Effector CD4-positive, alpha-beta T cell (primary cell): ENCODE measurements around the gene ADGRB2.

Experiments
- DNase-seq: peaks from one replicate; pipeline ENCODE4 v3.0.0-alpha.2; 2020

The ADGRB2 gene

DNA sequence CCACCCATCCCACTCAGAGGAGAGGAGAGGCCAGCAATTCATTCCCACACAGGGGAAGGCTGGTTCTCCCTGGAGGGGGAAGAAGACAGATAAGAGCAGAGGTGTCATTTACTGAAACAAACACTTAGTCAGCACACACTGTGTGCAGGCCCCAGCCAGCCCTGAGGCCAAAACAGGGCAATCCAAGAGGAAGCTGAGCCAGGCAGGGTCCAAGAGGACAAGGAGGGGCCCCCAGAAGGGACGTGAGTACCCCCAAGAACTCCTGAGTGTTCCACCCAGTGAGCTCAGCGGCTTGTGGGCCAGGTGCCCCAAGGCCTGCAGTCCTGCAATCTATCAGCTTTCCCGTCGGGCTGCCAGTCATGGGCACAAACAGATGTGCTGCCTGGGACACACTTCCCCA is 15.8 kb downstream of the ADGRB2 start:
- no peak for DNase-seq

DNA sequence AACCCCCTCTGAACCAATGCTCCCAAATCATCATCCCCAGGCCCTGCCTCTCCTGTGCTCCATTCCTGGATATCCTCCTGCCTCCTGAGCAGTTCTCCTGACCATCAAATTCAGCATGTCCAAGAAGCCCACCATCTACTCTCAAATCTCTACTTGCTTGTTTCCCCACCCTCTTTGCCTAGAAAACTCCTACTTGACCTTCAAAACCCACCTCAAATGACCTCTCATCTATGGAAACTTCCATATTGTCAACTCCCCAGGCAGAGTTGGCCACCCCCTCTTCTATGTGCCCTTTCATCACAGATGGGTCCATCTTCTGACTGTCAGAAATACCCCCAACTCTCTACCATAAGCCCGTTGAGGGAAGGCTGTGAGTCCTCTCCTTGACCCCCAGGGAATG is 16.8 kb downstream of the ADGRB2 start:
- DNase-seq: no peak

DNA sequence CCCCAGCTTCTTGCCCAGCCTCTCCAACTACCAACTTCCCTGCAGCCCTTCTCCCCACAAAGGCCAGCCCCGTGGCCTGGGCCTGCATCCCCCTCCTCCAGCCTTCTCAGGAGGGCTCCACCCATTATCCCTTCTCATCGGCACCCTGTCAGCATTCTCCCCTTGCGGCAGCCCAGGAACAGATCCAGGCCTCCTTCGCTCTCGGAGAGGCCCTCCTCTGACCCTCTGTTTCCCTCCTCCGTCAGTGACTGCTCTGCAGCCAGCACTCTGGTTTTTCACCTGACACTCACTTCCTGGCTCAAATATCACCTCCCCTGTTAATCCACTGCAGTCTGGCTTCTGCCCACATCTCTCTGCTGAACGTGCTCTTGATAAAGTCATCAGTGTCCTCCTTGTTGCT is 17.5 kb downstream of the ADGRB2 start:
- no peak for DNase-seq

DNA sequence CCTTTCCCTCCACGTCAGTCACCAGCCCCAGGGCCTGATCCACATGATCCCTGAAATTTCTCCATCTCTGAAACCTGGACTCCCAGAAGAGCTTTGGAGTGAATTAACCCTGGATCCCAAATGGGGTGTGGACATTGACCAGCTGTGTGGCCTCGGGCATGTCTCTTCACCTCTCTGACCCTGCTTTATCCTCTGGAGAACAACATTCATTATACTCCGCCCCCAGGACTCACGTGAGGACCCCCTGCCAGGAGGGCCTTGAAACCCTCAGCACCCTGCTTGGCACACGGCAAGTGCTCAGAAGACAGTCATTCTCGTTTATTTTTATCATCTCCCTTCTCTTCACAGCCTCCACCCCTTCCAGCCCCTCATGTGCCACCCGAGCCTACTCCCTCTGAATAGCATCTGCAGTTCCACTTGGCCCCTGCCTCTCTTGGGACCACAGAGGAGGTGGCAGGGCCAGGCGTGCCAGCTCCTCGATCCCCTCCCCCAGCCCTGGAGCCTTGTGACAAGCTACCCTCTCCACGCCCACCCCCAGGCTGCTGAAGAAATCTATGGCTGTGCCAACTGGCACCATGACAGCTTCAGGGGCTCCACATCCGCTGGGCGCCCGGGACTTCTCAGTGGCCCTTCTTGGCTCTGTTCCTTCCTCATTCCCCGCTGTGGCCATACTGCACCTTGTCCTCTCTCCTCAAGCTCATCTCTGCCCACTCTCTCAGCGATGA is 18.0 kb downstream of the ADGRB2 start:
- no peak for DNase-seq

DNA sequence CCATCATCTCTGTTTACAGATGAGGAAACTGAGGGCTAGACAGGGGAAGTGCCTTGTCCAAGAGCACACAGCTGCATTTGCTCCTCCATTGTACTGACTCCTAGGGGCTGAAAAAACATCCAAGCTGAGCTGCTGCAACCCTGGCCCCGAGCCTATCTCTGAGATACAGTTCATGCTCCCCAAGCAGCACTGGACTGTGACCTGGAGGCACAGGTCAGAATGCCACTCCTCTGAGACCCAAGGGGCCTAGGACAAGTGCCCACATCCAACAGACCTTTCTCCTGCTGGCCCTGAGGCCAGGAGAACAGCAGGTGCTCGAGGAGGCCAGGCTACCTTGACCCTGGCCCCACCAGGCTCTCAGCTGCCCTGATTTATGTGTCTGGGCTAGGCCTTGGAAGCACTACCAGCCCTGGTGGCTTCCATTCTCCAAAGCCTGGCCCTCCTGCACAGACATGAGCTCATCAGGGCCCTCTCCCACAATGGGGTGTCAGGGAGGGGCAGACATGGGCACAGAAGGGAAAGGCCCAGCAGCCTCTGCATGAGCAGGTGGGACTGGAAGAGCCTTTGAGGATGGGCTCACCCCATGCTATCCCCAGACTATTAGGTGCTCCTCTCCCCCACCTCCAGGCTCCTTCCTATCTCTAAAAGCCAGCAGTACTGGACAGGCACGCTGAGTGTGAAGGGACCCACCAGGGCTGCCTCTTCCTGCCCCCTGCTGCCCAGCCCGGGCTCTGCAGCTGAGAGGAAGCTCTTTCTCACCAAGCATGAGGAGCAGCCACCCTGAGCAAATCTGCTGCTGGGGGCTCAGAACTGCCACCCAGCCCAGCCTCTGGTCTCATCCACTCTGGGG is 18.8 kb downstream of the ADGRB2 start:
- no peak for DNase-seq

DNA sequence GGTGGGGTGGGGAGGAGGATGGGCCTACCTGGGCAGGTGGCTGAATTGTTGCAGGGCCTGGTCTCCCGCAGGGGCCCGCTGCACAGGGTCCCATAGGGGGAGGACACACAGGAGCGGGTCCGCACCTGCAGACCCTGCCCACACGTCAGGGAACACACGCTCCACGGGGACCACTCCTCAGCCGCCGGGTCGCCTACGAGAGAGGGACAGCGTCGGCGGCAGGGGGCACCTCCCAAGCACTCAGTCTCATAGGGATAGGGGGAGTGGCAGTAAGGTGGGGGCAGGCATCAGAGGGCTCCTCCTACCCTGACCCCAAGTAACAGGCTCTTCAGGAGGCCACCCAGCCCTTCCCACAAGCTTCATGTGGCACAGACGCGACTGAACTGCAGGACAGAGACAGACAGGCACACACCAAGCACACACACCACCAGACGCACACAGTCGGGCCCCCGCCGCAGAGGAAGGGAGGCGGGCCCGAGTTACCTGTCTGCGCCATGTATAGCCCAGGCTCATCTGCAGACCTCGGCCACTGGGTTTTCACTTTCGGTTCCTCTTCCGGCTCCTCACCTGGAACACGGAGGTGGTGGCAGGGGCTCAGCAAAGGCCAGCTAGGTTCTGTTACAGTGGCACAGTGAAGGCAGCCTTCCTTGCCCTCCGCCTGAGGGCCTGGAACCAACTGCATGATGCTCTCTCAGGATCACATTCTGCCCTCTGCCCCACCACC is 19.8 kb downstream of the ADGRB2 start:
- no peak for DNase-seq

DNA sequence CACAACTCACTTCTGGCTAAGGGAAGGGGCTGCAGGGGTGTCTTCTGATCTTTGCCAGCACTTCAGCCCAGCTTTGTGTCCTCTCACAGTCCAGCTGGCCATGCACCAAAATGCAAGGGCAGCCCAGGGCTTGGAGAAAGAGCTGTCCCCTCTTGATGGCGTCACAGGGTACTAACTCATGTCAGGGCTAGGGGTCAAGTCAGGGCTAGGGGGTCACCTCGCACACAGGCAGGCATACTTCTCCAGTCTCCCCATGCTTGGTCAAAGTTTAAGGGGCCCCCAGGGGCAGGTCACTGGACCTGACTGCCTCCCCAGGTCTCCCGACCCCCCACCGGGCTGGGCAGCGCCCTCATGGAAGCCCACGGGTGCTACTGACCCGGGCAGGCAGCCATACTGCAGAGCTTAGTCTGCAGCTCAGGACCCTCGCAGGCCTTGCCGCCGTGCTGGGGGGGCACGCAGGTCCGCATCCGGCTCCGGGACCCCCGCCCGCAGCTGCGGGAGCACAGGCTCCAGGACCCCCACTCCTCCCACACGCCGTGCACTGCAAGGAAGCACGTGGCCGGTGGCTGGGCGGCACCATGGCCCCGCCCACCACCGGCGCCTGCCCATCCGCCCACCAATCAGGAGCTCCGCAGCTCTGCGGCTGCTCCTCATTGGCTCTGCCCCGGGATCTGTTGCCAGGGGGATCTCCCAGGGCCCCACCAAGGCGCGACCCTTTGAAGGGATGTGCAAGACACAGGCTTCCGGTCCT is 21.5 kb downstream of the ADGRB2 start:
- DNase-seq: no peak

DNA sequence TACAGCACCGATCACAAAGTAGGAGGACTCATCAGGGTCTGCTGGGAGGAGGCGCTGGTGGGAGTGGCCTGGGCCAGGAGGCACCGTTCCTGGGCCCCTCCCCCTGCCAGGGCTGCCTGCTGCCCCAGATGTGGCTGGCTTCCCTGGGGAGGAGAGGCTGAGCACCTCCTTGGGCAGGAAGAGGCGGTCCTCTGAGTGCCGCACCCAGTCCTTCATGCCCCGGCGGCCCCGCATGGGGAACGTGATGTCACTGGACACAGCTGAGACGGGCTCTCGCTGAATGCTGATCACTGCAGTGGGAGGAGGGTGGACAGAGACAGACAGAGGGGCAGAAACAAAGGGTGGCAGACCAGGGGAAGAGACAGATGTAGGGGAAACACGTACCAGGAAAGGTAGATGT is 24.8 kb downstream of the ADGRB2 start:
- no peak for DNase-seq

DNA sequence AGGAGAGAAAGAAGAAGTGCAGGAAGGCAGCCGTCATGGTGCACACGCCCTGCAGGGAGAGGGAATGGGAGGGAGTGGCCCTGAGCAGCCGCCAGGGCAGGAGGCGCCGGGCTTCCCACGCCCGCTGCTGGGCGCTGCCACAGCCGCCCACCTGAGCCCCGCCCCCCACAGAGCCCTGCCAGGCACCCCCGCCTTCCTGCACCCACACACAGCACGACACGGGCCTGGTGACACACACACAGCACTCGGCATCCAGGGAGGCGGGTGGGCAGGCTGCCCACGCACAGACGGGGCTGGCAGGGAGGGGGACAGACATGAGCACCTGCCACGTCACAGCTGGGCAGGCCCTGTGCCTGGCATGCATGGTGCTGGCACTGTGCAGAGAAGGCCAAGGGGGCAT is 27.5 kb downstream of the ADGRB2 start:
- no peak for DNase-seq

DNA sequence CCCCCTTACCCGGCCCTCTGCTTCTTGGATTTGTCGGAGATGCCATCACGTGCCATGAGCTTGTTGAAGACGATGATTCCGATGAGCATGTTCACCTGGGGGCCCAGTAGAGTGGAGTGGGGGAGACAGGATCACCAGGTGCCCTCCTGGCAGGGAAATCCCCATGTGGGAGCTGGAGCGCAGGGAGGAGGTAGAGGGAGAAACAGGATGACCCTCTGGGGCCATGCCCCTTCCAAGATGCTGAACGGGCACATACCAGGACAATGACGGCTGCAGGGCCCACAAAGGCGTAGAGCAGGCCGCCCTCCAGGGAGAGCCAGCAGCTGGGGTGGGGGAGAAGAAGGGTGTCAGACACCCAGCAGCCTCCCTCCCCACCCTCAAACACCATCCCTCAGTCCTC is 28.6 kb downstream of the ADGRB2 start:
- no peak for DNase-seq

DNA sequence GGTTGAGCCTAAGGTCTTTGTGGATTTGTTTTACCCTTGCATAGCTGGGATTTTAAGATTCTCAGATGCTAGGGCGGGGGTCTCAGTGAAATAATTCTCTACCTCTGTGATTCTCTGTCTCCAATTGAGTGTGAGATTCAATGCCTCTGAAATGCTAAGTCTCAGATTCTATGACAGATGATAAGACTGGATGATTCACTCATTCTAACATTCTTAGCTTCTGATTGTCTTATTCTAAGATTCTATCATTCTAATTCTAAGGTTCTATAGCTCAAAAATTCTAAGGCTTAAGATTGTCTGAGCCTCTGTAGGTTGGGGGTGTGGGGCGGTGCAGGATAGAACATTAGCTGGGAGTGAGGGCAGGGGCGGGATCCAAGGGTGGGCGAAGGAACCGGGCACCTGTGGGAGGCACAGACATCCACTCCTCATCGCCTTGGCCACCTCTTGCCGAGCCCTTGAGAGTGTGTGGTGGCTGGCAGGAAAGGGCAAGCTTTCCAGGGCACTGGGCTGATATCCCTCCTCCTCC is 29.5 kb downstream of the ADGRB2 start:
- no peak for DNase-seq

DNA sequence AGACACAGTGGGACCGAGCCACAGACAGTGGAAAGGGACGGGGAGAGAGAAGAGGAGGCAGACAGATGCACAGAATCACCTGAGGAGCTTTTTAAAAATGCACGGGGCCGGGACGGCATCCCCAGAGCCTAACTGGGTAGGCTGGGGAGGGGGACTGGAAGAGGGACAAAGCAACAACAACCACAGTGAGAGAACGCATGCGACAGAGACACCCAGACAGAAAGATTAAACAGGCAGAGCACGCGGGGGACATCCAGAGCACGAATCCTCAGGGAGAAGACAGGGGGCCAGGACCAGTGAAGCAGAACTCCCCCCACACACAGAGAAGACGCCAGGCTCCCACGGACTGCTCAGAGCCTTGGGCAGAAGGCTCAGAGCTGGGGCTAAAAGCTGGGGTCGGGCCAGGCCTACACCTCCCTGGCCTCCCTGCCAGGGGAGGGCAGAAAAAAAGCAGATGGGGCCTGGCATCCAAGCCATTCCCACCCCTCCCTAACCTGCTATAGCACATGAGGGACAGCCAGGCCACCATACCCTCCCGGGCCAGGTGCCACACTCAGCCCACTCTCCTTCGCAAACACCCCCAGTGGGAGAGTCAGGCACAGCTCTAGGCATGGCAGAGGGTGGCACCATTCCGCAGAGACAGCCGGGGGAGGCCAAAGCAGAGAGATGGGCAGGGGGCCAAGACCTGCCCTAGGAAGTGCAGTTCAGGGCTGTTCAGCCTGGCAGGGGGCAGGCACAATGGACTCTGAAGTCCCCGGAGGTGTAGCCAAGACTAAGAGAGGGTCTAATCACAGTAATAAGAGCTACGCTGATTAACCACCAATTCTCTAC is 30.5 kb downstream of the ADGRB2 start:
- no peak for DNase-seq

DNA sequence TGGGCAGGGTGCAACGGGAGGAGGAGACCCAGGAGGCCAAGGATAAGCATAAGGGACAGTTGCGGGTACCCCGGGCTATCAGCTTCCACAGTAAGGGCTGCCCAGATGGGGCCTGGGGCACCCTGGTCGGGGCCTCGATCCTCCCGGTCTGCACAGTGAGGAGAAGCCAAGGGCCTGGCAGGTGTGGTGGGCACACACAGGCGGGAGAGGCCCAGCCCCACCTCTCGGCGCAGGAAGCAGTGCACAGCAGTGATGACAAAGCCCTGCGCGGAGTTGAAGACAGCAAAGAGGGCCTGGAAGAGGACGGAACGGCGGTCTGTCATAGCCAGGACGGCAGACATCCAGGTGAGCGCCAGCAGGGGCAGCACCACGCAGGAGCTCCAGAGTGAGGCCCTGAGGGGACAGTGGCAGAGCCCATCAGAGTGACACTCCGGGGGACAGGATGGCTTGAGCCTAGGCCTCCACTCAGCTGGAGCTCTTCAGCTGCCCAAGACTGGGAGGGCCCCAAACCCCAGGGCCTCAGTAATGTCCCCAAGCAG is 31.3 kb downstream of the ADGRB2 start:
- DNase-seq: no peak

DNA sequence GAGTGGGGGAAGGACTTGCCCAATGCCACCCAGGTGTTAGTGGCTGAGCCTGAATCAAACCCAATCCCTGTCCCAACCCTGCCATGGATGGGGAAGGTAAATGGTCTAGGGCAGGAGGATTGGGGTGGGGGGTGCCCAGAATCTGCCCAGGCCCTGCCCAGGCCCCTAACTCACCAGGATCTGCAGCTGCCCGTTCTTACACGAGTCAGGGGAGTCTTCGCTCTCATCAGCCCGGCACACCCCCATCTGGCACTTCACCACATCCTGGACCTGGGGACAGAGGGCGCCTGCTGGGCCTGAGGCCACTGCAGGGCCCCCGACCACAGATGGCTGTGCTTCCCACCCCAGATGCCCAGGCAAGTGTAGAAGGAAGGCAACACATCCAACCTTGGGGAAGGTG is 31.8 kb downstream of the ADGRB2 start:
- DNase-seq: no peak

DNA sequence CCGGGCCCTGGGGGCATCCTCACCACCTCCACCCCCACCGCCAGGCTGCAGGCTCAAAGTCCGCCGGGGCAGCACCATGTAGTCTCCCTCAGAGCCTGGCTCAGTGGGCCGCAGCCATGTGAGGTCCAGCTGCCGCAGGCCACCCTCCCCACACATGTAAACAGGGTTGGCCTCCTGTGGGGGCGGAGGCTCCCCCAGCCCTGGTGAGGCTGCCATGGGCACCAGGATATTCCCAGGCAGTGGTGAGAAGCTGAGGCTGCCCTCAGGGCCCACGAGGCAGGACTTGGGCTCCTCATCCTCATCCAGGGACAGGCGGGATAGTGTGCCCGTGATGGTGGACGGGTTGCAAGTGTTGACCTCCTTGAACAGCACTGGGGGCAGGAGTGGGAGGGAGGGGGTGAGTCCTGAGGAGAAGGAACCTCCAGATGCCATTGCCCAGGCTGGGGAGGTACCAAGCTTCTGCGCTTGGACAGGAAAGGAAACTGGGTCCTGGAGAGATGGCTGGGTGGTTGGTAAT is 33.0 kb downstream of the ADGRB2 start:
- no peak for DNase-seq

DNA sequence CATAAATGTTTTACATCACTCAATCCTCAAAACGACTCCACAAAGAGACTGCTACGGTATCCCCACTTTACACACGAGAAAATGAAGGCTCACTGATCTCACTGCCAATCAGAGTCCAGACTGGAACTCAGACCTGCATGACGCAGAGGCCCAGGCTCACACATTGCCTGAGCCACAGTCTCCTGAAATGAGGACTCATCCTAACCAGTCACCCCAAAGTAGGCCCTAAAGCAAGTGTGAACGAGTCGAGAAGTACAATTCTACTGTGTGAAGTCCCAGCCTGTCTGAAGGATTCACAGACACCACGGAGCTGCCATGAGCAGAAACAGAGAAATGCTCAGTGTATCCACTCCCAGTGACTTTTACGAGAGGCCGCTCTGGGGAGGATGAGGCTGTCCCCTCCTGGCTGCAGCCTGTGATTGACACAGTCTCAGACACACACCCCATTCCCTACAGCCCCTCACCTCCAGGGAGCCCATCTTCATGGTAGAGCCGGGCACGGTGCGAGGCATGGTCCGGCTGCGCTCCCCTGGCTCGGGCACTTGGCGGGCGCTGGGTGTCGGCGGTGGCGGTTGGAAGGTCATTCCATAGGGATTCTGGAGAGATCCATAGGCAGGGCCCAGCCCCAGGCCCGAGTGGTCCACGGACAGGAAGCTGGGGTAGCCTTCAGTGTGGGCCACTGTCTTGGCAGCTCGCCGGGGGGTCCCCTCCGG is 33.6 kb downstream of the ADGRB2 start:
- DNase-seq: no peak

DNA sequence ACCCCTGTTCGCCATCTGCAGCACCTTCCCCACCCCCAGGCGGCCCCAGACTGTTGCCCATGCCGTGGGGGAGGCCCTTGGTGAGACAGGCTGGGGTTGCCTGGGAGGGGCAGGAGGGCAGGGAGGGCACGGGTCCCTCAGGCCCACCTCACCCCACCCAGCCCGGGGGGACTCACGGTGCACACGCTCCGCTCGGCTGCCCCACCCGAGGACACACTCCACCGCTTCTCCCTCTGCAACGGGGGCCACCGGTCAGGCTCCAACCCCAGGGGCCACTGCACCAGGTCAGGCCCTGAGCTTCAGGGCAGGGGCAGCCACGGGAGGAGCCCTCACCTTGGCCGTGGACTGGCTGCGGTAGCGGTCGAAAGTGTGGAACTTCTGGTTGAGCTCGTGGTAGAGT is 36.3 kb downstream of the ADGRB2 start:
- no peak for DNase-seq

DNA sequence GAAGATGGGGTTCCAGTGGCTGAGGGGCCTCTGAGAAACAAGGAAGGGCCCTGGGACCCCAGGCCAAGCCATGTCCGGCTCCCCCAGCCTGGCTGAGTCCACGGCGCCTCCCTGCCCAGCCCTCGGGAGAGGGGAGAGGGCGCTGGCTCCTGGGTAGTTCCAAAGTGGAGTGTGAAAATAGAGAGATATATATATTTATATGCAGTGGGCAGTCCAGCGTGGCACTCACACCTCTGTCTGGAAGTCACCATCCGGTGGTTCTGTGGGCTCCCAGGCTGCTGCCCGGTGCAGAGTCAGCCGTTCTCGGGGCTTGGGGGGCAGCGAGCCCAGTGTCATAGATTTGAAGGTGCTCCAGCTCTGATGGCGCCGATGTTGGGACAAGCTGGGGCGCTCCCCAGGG is 36.9 kb downstream of the ADGRB2 start:
- DNase-seq: no peak

DNA sequence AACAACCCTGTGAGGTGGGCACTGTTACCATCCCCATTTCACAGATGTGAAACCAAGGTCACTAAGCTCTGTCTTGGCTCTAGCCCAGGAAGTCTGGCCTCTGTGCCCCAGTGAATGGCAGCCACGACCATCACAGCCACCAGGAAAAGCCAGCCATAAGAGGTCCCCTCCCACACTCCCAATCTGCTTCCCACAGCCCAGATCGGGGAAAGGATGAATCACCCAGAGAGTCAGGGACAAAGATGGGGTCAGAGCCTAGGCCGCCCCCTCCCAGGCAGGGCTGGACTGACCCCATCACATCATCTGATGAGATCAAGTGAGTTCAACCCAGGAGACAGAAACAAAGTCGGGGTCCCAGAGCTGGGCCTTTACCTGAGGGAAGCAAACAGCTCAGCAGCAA is 37.4 kb downstream of the ADGRB2 start:
- no peak for DNase-seq

DNA sequence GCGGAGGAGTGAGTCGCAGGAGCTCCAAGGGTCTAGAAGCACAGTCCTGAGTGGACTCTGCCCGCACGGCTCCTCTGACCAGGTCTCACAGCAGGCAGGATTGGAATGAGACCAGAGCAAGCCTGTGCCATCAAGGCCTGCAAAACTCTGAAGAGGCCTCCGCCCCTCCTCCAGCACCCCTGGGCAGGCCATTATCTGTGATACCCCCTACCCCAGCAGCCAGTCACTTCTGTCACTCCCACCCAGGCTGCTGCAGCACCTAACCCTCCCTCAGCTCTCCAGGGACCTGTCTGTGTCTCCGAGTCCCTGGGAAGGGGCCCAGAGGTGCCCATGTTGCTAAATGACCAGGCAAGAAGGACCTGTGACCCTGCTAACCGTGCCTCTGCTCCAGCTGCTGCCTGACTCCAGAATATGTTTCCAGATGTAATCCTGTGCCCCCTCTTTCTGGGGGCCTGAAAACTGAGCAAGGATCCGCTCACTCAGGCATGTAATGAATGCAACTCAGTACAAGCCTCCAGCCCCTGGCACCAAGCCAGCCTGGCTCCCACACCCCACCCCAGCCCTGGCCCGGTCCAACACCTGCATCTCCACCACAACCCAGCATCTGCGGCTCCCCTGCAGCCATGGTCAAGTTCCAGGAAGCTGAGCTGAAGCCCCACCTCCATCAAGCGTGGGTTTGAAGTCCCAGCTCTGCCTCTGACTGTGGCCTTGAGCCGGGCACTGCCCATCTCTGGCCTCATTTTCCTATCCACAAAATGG is 38.2 kb downstream of the ADGRB2 start:
- DNase-seq: no peak
